ENCODE measurements around the gene SPATA31C2. TPM values are rescaled to one million over a fixed set of nuclear protein-coding genes. Genes with fewer than 3 reads are reported as not detected.

The SPATA31C2 gene
- total RNA-seq, 2 donors from 2014 or later: not detected

GRCh38 chr9:88108779-88109178 lies 29.5 kb downstream of the SPATA31C2 start:
- Histone ChIP-seq H3K9ac (ENCODE audit: extremely low read depth, low read length, poor library complexity, severe bottlenecking) (no peak overlapping the region), H3K36me3 (ENCODE audit: control insufficient read depth, insufficient read depth, low read length) (no peaks in the 10 kb centered on the region), H3K4me1 (ENCODE audit: control insufficient read depth, insufficient read depth, low read length) (no peaks in the 10 kb centered on the region), H3K4me3 (ENCODE audit: low read length) (no peak overlapping the region), H3K9me3 (ENCODE audit: control insufficient read depth, low read length) (peaks cover 4% of the 10 kb centered on the region), H3K27ac (ENCODE audit: low read depth, low read length) (no peak overlapping the region), H3K27me3 (ENCODE audit: control insufficient read depth, insufficient read depth, low read length, poor library complexity, severe bottlenecking) (no peaks in the 10 kb centered on the region)
- Mint-ChIP-seq H3K4me3 (no peak overlapping the region), H3K27me3 (ENCODE audit: insufficient read depth) (no peaks in the 10 kb centered on the region), H3K27ac (no peak overlapping the region), H3K4me1 (peaks cover 5% of the 10 kb centered on the region), H3K9me3 (peaks cover 4% of the 10 kb centered on the region), H3K36me3 (ENCODE audit: low read depth) (no peaks in the 10 kb centered on the region)
- WGBS, 2 experiments (ENCODE audit: insufficient coverage in 1 of 2, insufficient read length in 1 of 2): 96 to 100% methylated on average over 4 of the region's 4 CpGs
- TF ChIP-seq CTCF (conservative IDR thresholded peaks at IDR 0.05): no peak
- no peak for DNase-seq

GRCh38 chr9:88106492-88106891 lies 31.8 kb downstream of the SPATA31C2 start:
- H3K27ac Mint-ChIP-seq: no peak overlapping the region
- H3K4me3 ChIP-seq (ENCODE audit: low read length): no peak overlapping the region
- peak; percentile 67 for DNase-seq
- H3K27me3 ChIP-seq (ENCODE audit: control insufficient read depth, insufficient read depth, low read length, poor library complexity, severe bottlenecking): no peaks in the 10 kb centered on the region
- no peak overlapping the region for H3K9ac ChIP-seq (ENCODE audit: extremely low read depth, low read length, poor library complexity, severe bottlenecking)
- peaks cover 9% of the 10 kb centered on the region for H3K4me1 Mint-ChIP-seq
- whole genome bisulfite sequencing, 2 experiments (ENCODE audit: insufficient coverage in 1 of 2, insufficient read length in 1 of 2): 42% methylated on average over 4 of the region's 4 CpGs; no CpG with 5 or more reads in 1 of the 2 experiments
- H3K9me3 Mint-ChIP-seq: peaks cover 3% of the 10 kb centered on the region
- TF ChIP-seq CTCF (conservative IDR thresholded peaks at IDR 0.05): peak; percentile 74
- H3K9me3 ChIP-seq (ENCODE audit: control insufficient read depth, low read length): peaks cover 4% of the 10 kb centered on the region
- no peaks in the 10 kb centered on the region for H3K4me1 ChIP-seq (ENCODE audit: control insufficient read depth, insufficient read depth, low read length)
- no peaks in the 10 kb centered on the region for H3K27me3 Mint-ChIP-seq (ENCODE audit: insufficient read depth)
- no peak overlapping the region for H3K27ac ChIP-seq (ENCODE audit: low read depth, low read length)
- no peak overlapping the region for H3K4me3 Mint-ChIP-seq
- no peaks in the 10 kb centered on the region for H3K36me3 ChIP-seq (ENCODE audit: control insufficient read depth, insufficient read depth, low read length)
- H3K36me3 Mint-ChIP-seq (ENCODE audit: low read depth): no peaks in the 10 kb centered on the region

- no peak overlapping the region for H3K9ac ChIP-seq (ENCODE audit: extremely low read depth, low read length, poor library complexity, severe bottlenecking)
- 91 to 100% methylated on average over 5 to 10 of the region's 10 CpGs for WGBS, 2 experiments (ENCODE audit: insufficient coverage in 1 of 2, insufficient read length in 1 of 2)
Measured at GRCh38 chr9:88092797-88093331, 45.4 kb downstream of the SPATA31C2 start.

More at GRCh38 chr9:88092797-88093331, 45.4 kb downstream of the SPATA31C2 start:
- TF ChIP-seq CTCF (conservative IDR thresholded peaks at IDR 0.05): no peak
- Mint-ChIP-seq H3K4me1 (peaks cover 5% of the 10 kb centered on the region), H3K27ac (peak overlapping the region; percentile 39), H3K9me3 (peaks cover 22% of the 10 kb centered on the region), H3K4me3 (no peak overlapping the region), H3K36me3 (ENCODE audit: low read depth) (no peaks in the 10 kb centered on the region), H3K27me3 (ENCODE audit: insufficient read depth) (no peaks in the 10 kb centered on the region)
- H3K4me1 ChIP-seq (ENCODE audit: control insufficient read depth, insufficient read depth, low read length): peaks cover 6% of the 10 kb centered on the region
- H3K4me3 ChIP-seq (ENCODE audit: low read length): no peak overlapping the region
- no peaks in the 10 kb centered on the region for H3K9me3 ChIP-seq (ENCODE audit: control insufficient read depth, low read length)
- no peak overlapping the region for H3K27ac ChIP-seq (ENCODE audit: low read depth, low read length)
- H3K27me3 ChIP-seq (ENCODE audit: control insufficient read depth, insufficient read depth, low read length, poor library complexity, severe bottlenecking): no peaks in the 10 kb centered on the region
- H3K36me3 ChIP-seq (ENCODE audit: control insufficient read depth, insufficient read depth, low read length): no peaks in the 10 kb centered on the region
- DNase-seq: peak; percentile 52

Measured in endodermal cell (in vitro differentiated cells).